ENCODE data around the gene KLHL29. TPM values are rescaled to one million over a fixed set of nuclear protein-coding genes. Genes with fewer than 3 reads are reported as not detected.

Gene KLHL29
- total RNA-seq, 4 donors from 2014 or later: 10.1 to 27.3 (median 15.7) TPM

DNA sequence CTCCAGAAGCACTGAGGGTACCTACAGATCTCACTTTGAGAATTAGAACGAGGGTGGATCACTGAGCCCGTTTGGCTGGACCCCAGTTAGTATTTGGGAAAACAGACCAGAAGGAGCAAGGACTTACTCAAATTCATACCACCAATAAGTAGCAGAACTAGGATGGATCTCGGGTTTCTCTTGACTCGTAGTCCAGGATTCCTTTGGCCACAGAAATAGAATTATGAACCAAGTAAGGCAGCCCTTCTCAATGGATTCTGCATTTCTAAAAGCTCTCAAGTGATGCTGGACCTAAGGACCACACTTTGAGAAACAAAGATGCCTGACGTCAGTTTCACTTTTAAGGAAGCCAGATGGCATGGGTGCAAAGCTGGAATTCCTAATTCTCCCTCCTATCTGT lies 153.0 kb downstream of the KLHL29 start:
- 78 to 81% methylated on average over 5 of the region's 5 CpGs for WGBS, 2 donors

GRCh38 chr2:23538566-23538965 lies 153.6 kb downstream of the KLHL29 start:
- no peak overlapping the region for H3K4me3 ChIP-seq (ENCODE audit: low read depth, poor library complexity, severe bottlenecking)
- no peak for DNase-seq (ENCODE audit: low spot score in 2 of 2)
- intact Hi-C loops (cut with DNase I; ENCODE audit: low total_unique reads): no loop called here
- TF ChIP-seq CTCF (IDR thresholded peaks at IDR 0.05) (no peak), POLR2A (IDR thresholded peaks at IDR 0.05) (no peak)
- 89 to 94% methylated on average over 2 of the region's 2 CpGs for WGBS, 2 donors

More for the DNA sequence above, 153.0 kb downstream of the KLHL29 start:
- intact Hi-C loops (cut with DNase I; ENCODE audit: low total_unique reads): no loop called here
- DNase-seq (ENCODE audit: low spot score in 2 of 2): no peak
- TF ChIP-seq POLR2A (IDR thresholded peaks at IDR 0.05) (no peak), CTCF (IDR thresholded peaks at IDR 0.05) (no peak)
- no peak overlapping the region for H3K4me3 ChIP-seq (ENCODE audit: low read depth, poor library complexity, severe bottlenecking)

DNA sequence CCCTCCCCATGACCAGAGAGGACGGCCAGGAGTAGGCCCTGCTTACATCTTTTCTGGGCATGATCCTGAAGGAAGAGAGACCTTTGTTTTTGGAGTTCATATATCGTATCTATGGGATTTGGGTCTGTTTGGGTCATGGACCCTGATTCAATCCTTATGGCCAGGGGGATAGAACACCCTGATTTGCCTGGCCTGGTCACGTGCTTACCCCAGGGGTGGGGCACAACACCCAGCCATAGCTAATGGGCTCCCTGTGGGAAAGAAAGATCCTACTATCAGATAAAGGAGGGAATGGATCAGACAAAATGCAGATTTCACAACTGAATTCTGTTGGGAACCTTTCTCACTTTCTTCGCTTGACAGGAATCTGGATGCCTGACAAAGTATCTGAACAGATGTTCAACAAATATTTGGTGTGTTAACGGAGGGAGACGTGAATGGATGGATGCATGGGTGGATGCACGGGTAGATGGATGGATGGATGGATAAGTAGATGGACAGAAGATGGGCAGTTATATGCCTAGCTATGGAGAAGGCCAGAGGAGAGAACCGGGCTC lies 155.9 kb downstream of the KLHL29 start:
- DNase-seq (ENCODE audit: low spot score in 2 of 2): no peak
- WGBS, 2 donors: 81 to 85% methylated on average over 8 of the region's 8 CpGs
- intact Hi-C loops (cut with DNase I; ENCODE audit: low total_unique reads): no loop called here
- no peak overlapping the region for H3K4me3 ChIP-seq (ENCODE audit: low read depth, poor library complexity, severe bottlenecking)
- TF ChIP-seq CTCF (IDR thresholded peaks at IDR 0.05) (no peak), POLR2A (IDR thresholded peaks at IDR 0.05) (no peak)

DNA sequence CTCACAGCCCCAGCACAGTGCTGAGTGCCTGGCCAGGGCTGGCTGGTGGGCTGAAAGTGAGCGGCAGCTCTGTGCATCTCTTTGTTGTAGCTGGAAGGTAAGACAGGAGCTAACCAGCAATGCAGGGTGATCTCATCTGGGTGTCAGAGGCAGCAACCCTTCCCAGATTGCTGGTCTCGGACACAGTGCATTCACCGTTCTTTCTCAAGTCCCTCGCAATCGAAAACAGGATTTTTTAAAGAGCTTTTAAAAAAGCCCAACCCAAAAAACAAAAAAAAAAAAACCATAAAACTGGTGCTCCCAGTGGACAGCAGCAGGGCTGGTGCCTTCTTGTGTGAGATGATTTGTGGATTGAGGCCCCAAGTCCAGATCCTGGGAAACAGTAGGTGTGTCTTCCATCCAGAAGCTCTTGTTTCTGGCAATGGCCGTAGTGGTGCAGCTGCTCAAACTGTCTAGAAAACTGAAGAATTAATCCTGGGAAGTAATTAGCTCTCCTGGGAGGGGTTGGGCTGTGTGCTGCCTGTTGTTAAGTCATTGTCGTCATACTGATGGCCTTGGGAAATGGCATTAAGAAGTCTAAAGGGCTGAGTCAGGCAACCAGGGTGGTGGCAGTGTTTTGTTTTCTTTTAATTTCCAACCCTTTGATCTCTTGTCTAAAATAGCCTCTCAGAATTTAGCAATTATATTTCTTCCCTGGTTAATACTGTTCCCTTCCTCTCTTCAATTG lies 156.7 kb downstream of the KLHL29 start:
- DNase-seq (ENCODE audit: low spot score in 2 of 2): peak in 1 of 2 donors; percentile 33
- no peak overlapping the region for H3K4me3 ChIP-seq (ENCODE audit: low read depth, poor library complexity, severe bottlenecking)
- TF ChIP-seq CTCF (IDR thresholded peaks at IDR 0.05) (no peak), POLR2A (IDR thresholded peaks at IDR 0.05) (no peak)
- intact Hi-C loops (cut with DNase I; ENCODE audit: low total_unique reads): no loop called here
- WGBS, 2 donors: 54 to 63% methylated on average over 7 of the region's 7 CpGs

DNA sequence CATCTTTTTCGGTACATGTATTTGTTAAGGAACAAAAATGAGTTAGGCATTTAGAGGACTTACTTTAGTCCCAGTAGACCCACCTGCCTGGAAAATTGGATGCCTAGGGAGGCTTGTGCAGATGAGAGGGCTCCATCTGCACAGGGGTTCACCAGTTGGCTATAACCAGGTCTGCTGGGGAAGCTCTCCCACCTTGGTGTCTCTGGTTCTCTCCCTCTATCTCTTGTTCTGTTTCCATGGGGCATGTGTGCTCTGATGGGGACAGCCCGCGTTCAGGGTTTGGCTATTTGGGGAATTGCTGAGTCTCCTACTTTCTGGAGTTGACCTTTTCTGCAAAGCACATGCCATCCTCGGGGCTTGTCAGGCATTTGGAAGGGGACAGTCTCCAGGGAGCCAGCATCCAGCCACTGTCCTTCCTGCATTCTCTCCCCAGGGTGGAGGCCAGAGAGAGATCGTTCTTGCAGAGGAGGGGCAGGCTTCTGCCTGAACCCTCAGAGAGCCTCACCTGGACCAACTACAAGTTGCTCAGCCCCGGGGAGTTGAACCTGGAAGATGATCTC lies 157.3 kb downstream of the KLHL29 start:
- intact Hi-C loops (cut with DNase I; ENCODE audit: low total_unique reads): no loop called here

More for the DNA sequence above, 157.3 kb downstream of the KLHL29 start:
- TF ChIP-seq POLR2A (IDR thresholded peaks at IDR 0.05) (no peak), CTCF (IDR thresholded peaks at IDR 0.05) (no peak)
- 58 to 64% methylated on average over 4 to 6 of the region's 6 CpGs for WGBS, 2 donors
- no peak for DNase-seq (ENCODE audit: low spot score in 2 of 2)
- H3K4me3 ChIP-seq (ENCODE audit: low read depth, poor library complexity, severe bottlenecking): no peak overlapping the region
